Neuronal stem cell (in vitro differentiated cells): ENCODE measurements around the gene RANBP10.
"Not testable (repeated sequence)": the region's sequence is repeated elsewhere in the genome, so short reads cannot be mapped to it uniquely, and the experiment has no call there.

Source experiments
- DNase-seq: peaks from one replicate; pipeline ENCODE4 v3.0.0-alpha.2; 2013; ENCODE audit warnings: low spot score
- H2AFZ ChIP-seq: one replicate; pipeline ENCODE4 v1.6.1; 2013; ENCODE audit warnings: mild to moderate bottlenecking, low read length, inconsistent platforms
- H2AK5ac ChIP-seq: 2 replicates; pipeline ENCODE4 v1.6.1; 2013; ENCODE audit warnings: low read depth, mild to moderate bottlenecking, inconsistent platforms, low read length, moderate library complexity, mixed read lengths
- H2BK120ac ChIP-seq: 2 replicates; pipeline ENCODE4 v1.6.1; 2013; ENCODE audit warnings: low read depth, mild to moderate bottlenecking, inconsistent platforms, low read length, moderate library complexity, mixed read lengths
- H2BK12ac ChIP-seq: one replicate; pipeline ENCODE4 v1.6.1; 2013; ENCODE audit warnings: low read length, inconsistent platforms
- H2BK15ac ChIP-seq: 2 replicates; pipeline ENCODE4 v1.6.1; 2013; ENCODE audit warnings: mild to moderate bottlenecking, low read length, inconsistent platforms, mixed read lengths
- H2BK5ac ChIP-seq: one replicate; pipeline ENCODE4 v1.6.1; 2013; ENCODE audit warnings: inconsistent platforms, mild to moderate bottlenecking, low read length, moderate library complexity
- H3K14ac ChIP-seq: one replicate; pipeline ENCODE4 v1.6.1; 2013; ENCODE audit warnings: low read length, inconsistent platforms
- H3K18ac ChIP-seq: 2 replicates; pipeline ENCODE4 v1.6.1; 2013; ENCODE audit warnings: low read length, inconsistent platforms
- H3K23ac ChIP-seq: 2 replicates; pipeline ENCODE4 v1.6.1; 2013; ENCODE audit warnings: low read depth, mild to moderate bottlenecking, mixed read lengths, low read length, inconsistent platforms; ENCODE audit not compliant: poor library complexity
- H3K27ac ChIP-seq: replicated peaks from 3 replicates; pipeline ENCODE4 v1.5.1; 2013; ENCODE audit warnings: low read length, inconsistent platforms
- H3K27me3 ChIP-seq, 3 experiments: 2 replicates each; pipeline ENCODE4 v1.6.1; 2013; ENCODE audit warnings: low read length in 3 of 3, mild to moderate bottlenecking in 2 of 3, inconsistent platforms in 1 of 3, low read depth in 1 of 3, mixed read lengths in 1 of 3, moderate library complexity in 1 of 3; ENCODE audit not compliant: control insufficient read depth in 3 of 3, insufficient read depth in 3 of 3
- H3K36me3 ChIP-seq, 2 donors: replicated peaks in 1 of 2; 2 replicates each; pipeline ENCODE4 v1.6.1; 2013; ENCODE audit warnings: low read length in 2 of 2; ENCODE audit not compliant: control insufficient read depth in 2 of 2, insufficient read depth in 2 of 2
- H3K4ac ChIP-seq: 2 replicates; pipeline ENCODE4 v1.6.1; 2013; ENCODE audit warnings: inconsistent platforms, mild to moderate bottlenecking, low read length, moderate library complexity
- H3K4me1 ChIP-seq, 2 donors: 1 replicate in 1 of 2; 2 replicates in 1 of 2; pipeline ENCODE4 v1.6.1; 2013; ENCODE audit warnings: low read length in 2 of 2, low read depth in 1 of 2; ENCODE audit not compliant: control insufficient read depth in 2 of 2, insufficient read depth in 1 of 2
- H3K4me2 ChIP-seq: one replicate; pipeline ENCODE4 v1.6.1; 2013; ENCODE audit warnings: mild to moderate bottlenecking, low read length, inconsistent platforms; ENCODE audit not compliant: insufficient read depth, poor library complexity, severe bottlenecking
- H3K4me3 ChIP-seq, 2 donors: 2 replicates each; pipeline ENCODE4 v1.5.1; 2013; ENCODE audit warnings: low read length in 2 of 2, mild to moderate bottlenecking in 2 of 2, inconsistent platforms in 1 of 2, moderate library complexity in 1 of 2
- H3K79me1 ChIP-seq: one replicate; pipeline ENCODE4 v1.6.1; 2013; ENCODE audit warnings: low read depth, mild to moderate bottlenecking, inconsistent platforms, low read length, moderate library complexity
- H3K9ac ChIP-seq: one replicate; pipeline ENCODE4 v1.6.1; 2013; ENCODE audit warnings: mild to moderate bottlenecking, low read depth, low read length, inconsistent platforms; ENCODE audit not compliant: poor library complexity
- H3K9me3 ChIP-seq, 2 donors: replicated peaks in 1 of 2; 2 replicates each; pipeline versions ENCODE3 to v1.6.1; 2013; ENCODE audit warnings: low read length in 2 of 2, mild to moderate bottlenecking in 2 of 2, inconsistent platforms in 1 of 2, low read depth in 1 of 2, mixed read lengths in 1 of 2, moderate library complexity in 1 of 2; ENCODE audit not compliant: control insufficient read depth in 2 of 2, insufficient read depth in 1 of 2
- H4K8ac ChIP-seq: one replicate; pipeline ENCODE4 v1.6.1; 2013; ENCODE audit warnings: low read depth, mild to moderate bottlenecking, inconsistent platforms, low read length, moderate library complexity
- H4K91ac ChIP-seq: one replicate; pipeline ENCODE4 v1.6.1; 2013; ENCODE audit warnings: low read length, low read depth, mild to moderate bottlenecking, inconsistent platforms; ENCODE audit not compliant: poor library complexity
- WGBS, 2 donors: extraction: QIAGEN DNeasy Blood & Tissue Kit; methylation state at CpG; one replicate each; pipeline ENCODE4 v1.1.7; 2013; ENCODE audit warnings: missing lambda C conversion rate in 2 of 2, mixed read lengths in 1 of 2; ENCODE audit not compliant: insufficient read length in 2 of 2, insufficient replicate concordance in 1 of 2; ENCODE audit errors: extremely low coverage in 2 of 2; 5-methylcytosine and 5-hydroxymethylcytosine counted together

RANBP10 gene

DNA sequence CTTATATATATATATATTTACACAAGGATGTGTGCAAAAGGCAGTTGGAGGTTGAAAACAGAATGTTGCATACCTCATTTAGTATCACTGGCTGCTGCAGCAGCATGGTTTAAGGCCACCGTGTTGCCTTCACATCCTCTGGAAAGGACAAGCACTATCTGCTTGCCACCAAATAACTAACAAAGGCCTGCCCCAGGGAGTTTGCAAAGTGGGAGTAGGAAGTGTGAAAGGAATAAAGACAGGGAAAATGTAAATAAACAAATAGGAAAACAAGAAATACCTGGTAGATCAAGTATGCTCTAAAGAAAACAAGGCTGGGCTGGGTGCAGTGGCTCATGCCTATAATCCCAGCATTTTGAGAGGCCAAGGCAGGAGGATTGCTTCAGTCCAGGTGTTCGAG lies 53.7 kb downstream of the RANBP10 start:
- Histone ChIP-seq H3K79me1 (peaks cover 3% of the 10 kb centered on the region), H3K27ac (no peak overlapping the region), H3K14ac (no peak overlapping the region), H3K4me3 (no peak overlapping the region), H3K4me2 (no peak overlapping the region), H3K9me3 (peaks cover 0 to 1% of the 10 kb centered on the region in 2 donors), H2AK5ac (no peak overlapping the region), H3K27me3 (no peaks in the 10 kb centered on the region), H3K23ac (no peak overlapping the region), H4K8ac (no peak overlapping the region), H2BK12ac (no peak overlapping the region), H2AFZ (no peak overlapping the region), H2BK5ac (no peak overlapping the region), H3K4ac (no peak overlapping the region), H4K91ac (no peak overlapping the region), H3K4me1 (peaks cover 2 to 4% of the 10 kb centered on the region in 2 donors), H2BK120ac (no peak overlapping the region), H3K36me3 (peaks cover 0 to 21% of the 10 kb centered on the region in 2 donors), H3K18ac (no peak overlapping the region), H3K9ac (no peak overlapping the region), H2BK15ac (no peak overlapping the region)
- no peak for DNase-seq
- WGBS, 2 donors, result no CpG with 5 or more reads among the region's 2 CpGs

DNA sequence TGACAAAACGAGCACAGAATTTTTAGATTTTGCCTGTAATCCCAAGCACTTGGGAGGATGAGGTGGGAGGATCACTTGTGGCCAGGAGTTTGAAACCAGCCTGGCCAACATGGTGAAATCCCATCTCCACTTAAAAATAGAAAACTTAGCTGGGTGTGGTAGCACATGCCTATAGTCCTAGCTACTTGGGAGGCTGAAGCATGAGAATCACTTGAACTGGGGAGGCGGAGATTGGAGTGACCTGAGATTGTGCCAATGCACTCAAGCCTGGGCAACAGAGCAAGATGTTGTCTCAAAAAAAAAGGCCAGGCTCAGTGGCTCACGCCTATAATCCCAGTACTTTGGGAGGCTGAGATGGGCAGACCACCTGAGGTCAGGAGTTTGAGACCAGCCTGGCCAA lies 55.0 kb downstream of the RANBP10 start:
- not testable (repeated sequence) for H3K4me1 ChIP-seq, H3K27ac ChIP-seq, H2BK12ac ChIP-seq, H3K18ac ChIP-seq, H4K91ac ChIP-seq, H2AFZ ChIP-seq, H3K14ac ChIP-seq, H4K8ac ChIP-seq, H3K79me1 ChIP-seq, H3K9ac ChIP-seq, H2BK120ac ChIP-seq, H3K4ac ChIP-seq, H3K9me3 ChIP-seq, H2BK15ac ChIP-seq, DNase-seq, H3K23ac ChIP-seq, H3K4me3 ChIP-seq, H2BK5ac ChIP-seq, H2AK5ac ChIP-seq, H3K27me3 ChIP-seq, H3K4me2 ChIP-seq
- H3K36me3 ChIP-seq, result peaks cover 0 to 16% of the 10 kb centered on the region in 2 donors
- no CpG with 5 or more reads among the region's 3 CpGs for WGBS, 2 donors

DNA sequence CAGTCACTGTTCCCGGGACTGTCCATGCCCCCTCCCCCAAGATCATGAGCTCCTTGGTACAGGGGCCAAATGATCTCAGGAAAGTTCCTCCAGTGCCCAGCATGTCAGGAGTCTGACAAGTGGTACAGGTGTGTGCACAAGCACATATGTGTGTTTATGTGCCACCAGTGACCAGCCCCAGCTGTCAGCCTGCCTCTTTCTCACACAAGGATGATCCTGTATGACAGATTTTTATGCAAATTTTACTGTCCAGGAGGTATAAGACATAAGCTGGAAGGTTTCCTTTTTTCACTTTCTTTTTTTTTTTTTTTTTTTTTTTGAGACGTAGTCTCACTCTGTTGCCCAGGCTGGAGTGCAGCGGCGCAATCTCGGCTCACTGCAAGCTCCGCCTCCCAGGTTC lies 55.9 kb downstream of the RANBP10 start:
- H2BK12ac ChIP-seq, result no peak overlapping the region
- no peak overlapping the region for H3K14ac ChIP-seq
- no peak overlapping the region for H2BK120ac ChIP-seq
- no peaks in the 10 kb centered on the region for H3K27me3 ChIP-seq
- H2BK15ac ChIP-seq, result no peak overlapping the region
- H3K4me1 ChIP-seq, result peaks cover 2 to 4% of the 10 kb centered on the region in 2 donors
- no peak overlapping the region for H3K9ac ChIP-seq
- no peak overlapping the region for H2BK5ac ChIP-seq
- H3K27ac ChIP-seq, result no peak overlapping the region
- H3K4ac ChIP-seq, result no peak overlapping the region
- peaks cover 0 to 1% of the 10 kb centered on the region in 2 donors for H3K9me3 ChIP-seq
- H4K91ac ChIP-seq, result no peak overlapping the region
- no peak for DNase-seq
- no peak overlapping the region for H2AFZ ChIP-seq
- H3K79me1 ChIP-seq, result peaks cover 3% of the 10 kb centered on the region
- H3K36me3 ChIP-seq, result peaks cover 0 to 16% of the 10 kb centered on the region in 2 donors
- H2AK5ac ChIP-seq, result no peak overlapping the region
- H4K8ac ChIP-seq, result no peak overlapping the region
- no peak overlapping the region for H3K18ac ChIP-seq
- H3K4me3 ChIP-seq, result no peak overlapping the region
- H3K4me2 ChIP-seq, result no peak overlapping the region
- no peak overlapping the region for H3K23ac ChIP-seq
- WGBS, 2 donors, result no CpG with 5 or more reads among the region's 6 CpGs

DNA sequence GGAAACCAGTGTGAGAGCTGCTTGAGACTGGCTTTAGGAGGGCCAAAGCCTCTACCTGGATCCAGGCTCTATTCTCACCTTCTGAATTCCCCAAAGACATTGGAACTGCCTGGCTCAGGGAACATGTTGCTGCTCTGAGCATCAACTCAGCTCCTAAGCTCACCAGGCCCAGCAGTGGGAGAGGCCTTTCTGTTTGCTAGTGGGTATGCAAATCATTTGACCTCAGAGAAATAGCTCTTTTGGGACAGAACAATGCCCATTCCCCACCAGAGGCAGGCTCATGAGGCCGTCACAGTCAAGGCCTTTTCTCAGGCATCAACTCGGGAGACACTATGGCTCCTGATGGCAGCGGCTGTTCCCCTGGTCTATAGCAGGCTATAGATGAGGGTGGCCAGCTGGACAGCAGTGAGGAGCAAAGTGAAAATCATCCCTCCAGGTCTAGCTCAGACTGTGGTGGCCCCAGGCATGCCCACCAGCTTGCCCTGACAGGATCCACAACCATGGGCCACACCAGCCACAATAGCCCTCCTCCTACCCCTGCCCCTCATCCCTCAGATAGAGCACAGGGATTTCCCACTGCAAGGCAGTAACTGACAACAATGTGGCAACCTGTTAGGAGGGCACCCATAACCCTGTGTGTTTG lies 56.8 kb downstream of the RANBP10 start:
- no peak overlapping the region for H4K8ac ChIP-seq
- H2AFZ ChIP-seq, result no peak overlapping the region
- H3K4me3 ChIP-seq, result peak overlapping the region in 1 of 2 donors; percentile 26
- no peak overlapping the region for H2BK15ac ChIP-seq
- DNase-seq, result no peak
- no peak overlapping the region for H2AK5ac ChIP-seq
- no peak overlapping the region for H3K23ac ChIP-seq
- H3K18ac ChIP-seq, result no peak overlapping the region
- H3K27ac ChIP-seq, result no peak overlapping the region
- H3K36me3 ChIP-seq, result peaks cover under 1 to 14% of the 10 kb centered on the region in 2 donors
- H3K79me1 ChIP-seq, result peaks cover 3% of the 10 kb centered on the region
- H2BK120ac ChIP-seq, result no peak overlapping the region
- H3K9me3 ChIP-seq, result peaks cover 0 to 1% of the 10 kb centered on the region in 2 donors
- H3K14ac ChIP-seq, result no peak overlapping the region
- no peak overlapping the region for H3K4ac ChIP-seq
- no peaks in the 10 kb centered on the region for H3K27me3 ChIP-seq
- no peak overlapping the region for H3K9ac ChIP-seq
- H3K4me2 ChIP-seq, result no peak overlapping the region
- peaks cover 2 to 4% of the 10 kb centered on the region in 2 donors for H3K4me1 ChIP-seq
- no peak overlapping the region for H4K91ac ChIP-seq
- no CpG with 5 or more reads among the region's 3 CpGs for WGBS, 2 donors
- H2BK12ac ChIP-seq, result no peak overlapping the region
- no peak overlapping the region for H2BK5ac ChIP-seq
